CD4-positive, alpha-beta T cell treated with Interleukin-2 at 100 ng/mL for 4 hours (primary cell): ENCODE data around the gene ZXDC.

Experiments used
- DNase-seq: peaks from one replicate; pipeline ENCODE4 v3.0.0-alpha.2; 2020; ENCODE audit warnings: low spot score

ZXDC gene

GRCh38 chr3:126414961-126415660, 60.6 kb downstream of the ZXDC start:
- no peak for DNase-seq

GRCh38 chr3:126414406-126414805, 61.3 kb downstream of the ZXDC start:
- DNase-seq: no peak

- no peak for DNase-seq
These were observed 62.0 kb downstream of the ZXDC start for GRCh38 chr3:126413693-126414080.

- DNase-seq: no peak
These were observed 62.6 kb downstream of the ZXDC start for GRCh38 chr3:126412841-126413692.

GRCh38 chr3:126408099-126408498, 67.6 kb downstream of the ZXDC start:
- no peak for DNase-seq

GRCh38 chr3:126407412-126408044, 68.2 kb downstream of the ZXDC start:
- DNase-seq: no peak

GRCh38 chr3:126406389-126407296, 69.0 kb downstream of the ZXDC start:
- DNase-seq: no peak

GRCh38 chr3:126402666-126403302, 72.9 kb downstream of the ZXDC start:
- DNase-seq: no peak

- DNase-seq: no peak
These were observed 73.5 kb downstream of the ZXDC start for GRCh38 chr3:126402178-126402577.

GRCh38 chr3:126401611-126402160, 74.0 kb downstream of the ZXDC start:
- DNase-seq: no peak

- DNase-seq: no peak
These were observed 75.9 kb downstream of the ZXDC start for GRCh38 chr3:126399756-126400155.

GRCh38 chr3:126399351-126399735, 76.3 kb downstream of the ZXDC start:
- DNase-seq: no peak

GRCh38 chr3:126398423-126399350, 77.0 kb downstream of the ZXDC start:
- no peak for DNase-seq

GRCh38 chr3:126397610-126398422, 77.9 kb downstream of the ZXDC start:
- DNase-seq: no peak

GRCh38 chr3:126396536-126396935, 79.2 kb downstream of the ZXDC start:
- DNase-seq: no peak

GRCh38 chr3:126395846-126396513, 79.7 kb downstream of the ZXDC start:
- DNase-seq: no peak

GRCh38 chr3:126394977-126395321, 80.7 kb downstream of the ZXDC start:
- DNase-seq: no peak

GRCh38 chr3:126394179-126394976, 81.3 kb downstream of the ZXDC start, which contains the start of gene CFAP100:
Gene CFAP100 (plus strand): TSS chr3:126394909. CDS start chr3:126396001, 1,092 bp downstream.
- DNase-seq: no peak
